ENCODE measurements around the gene GCLM.

Gene GCLM

DNA sequence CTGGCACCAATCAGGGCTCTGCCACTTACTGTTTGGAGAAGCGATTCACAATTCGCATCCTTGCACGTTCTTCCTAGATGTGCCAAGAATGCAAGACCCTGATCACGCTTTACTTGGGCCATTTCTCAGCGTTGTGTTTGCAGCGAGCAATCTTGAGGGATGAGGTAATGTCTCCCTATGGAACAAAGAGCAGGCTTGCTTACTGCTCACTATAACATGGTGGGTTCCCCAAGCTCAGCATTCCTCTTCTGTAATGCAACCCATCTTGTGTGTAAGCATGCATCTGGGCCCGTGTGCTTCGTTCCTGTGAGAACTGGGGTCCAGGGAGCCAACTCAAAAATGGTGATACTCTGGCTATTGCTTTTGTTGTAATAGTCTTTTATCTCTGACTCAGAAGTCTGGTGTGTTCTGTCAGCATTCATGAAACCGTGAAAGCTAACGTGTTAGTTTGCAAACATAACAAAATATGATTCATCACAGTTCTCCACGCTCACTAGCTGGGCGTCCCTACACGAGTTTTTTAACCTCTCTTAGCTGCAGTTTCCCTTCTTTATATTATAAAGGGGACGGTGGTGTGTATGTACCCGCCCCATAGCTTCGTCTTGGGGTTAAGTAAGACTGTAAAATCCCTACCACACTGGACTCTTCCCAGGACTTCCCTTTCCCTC is 63.6 kb downstream of the GCLM start:
- DNase-seq, result peak; percentile 17

DNA sequence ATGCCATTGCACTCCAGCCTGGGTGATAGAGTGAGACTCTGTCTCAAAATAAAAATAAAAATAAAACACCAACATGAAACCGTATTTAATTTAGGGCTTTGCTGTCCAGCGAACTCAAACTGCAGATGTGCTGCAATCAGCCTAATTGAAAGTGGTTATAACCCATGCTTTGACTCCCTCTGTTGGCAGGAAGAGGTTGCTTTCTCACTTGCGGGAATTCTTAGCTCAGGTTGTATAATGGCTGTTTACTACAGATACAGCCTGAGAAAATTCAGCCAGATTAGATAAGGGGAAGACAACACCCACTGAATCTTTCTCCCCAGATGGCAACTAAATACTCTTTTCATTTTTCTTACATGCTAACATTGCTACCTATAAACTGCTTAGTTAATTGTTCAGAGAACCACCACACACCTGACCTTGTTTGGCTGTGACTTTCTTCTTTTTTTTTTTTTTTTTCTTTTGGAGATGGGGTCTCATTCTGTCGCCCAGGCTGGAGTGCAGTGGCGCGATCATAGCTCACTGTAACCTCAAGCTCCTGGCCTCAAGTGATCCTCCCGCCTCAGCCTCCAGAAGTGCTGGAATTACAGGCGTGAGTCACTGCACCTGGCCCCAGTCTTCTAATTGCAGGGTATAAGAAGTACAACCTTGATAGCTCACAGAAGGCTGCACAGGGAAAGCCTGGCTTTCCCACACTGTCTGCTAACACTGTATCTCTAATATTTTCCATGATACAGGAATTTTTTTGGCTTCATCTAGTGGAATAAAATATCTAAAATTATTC is 64.8 kb downstream of the GCLM start:
- peak; percentile 48 for DNase-seq

DNA sequence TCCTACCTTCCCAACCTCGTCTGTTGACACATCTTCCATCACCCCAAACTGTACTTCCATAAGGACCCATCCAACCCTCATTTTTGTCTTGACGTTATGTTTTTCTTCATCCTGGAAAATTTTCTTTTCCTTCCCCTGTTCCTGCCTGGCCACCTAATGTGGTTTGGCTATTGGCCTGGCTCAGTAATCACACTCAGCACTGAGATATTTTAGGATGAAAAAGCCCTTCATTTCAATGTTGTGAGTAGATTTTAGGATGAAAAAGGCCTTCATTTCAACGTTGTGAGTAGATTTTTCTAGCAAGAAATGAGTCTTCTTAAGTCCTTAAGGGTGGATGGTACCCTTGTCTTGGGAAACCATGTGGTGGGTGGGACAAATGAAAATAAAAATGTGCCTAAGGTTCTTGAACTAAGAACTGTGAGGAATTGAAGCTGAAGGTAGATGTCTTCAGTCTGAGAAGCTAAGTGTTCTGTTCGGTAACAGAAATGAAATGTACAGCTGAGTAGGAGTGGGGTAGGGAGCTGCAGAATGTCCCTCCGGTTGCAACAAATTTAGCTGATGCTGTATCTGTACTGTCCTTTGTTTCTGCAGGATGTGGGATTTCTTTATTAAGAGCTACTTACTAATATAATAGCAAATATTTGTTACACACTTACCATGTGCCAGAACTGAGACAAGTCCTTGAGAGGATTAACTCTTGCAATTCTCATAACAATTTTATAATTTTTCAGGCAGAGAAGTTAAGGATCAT is 66.3 kb downstream of the GCLM start:
- DNase-seq, result no peak

DNA sequence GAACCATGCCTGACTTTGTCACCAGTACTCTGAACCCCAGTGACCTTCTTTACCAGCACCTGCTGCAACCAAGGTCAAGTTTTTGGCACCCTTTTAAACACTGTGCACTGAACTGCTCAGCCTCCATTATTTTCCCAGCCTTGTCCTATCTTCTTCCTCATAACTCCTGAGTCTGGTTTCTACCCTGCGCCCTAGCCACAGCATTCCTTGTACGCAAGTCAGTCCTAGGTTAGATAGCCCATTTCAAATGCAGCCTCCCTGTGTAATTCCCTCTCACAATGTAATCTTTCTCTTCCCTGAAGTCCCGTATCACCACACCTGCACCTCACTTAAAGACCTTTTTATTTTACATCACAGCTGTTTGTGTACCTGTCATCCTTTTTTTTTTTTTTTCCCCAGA is 67.5 kb downstream of the GCLM start:
- DNase-seq, result no peak

DNA sequence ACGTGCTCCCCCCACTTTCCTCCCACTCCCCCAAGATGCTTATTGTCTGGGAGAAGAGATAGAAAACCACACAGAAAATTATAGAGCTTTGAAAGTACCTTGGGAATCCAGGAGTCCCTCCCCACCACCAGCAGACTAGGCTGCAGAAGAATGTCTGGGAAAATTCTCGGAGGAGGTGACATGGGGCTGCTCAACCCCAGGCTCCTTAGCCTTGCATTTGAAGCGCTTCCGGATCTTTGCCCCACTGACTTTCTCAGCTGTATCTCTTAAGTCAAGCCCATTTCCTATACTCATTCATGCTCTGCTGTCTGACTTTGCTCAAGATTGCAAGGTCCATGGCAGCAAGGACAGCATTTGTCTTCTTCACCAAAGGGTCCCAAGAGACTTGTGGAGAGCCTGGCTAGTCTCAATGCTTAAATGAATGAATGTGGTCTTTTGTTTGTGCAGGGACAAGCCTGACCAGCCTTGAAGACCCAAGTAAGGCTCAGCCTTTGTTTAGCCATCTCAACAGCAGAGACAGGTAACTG is 68.2 kb downstream of the GCLM start:
- no peak for DNase-seq

DNA sequence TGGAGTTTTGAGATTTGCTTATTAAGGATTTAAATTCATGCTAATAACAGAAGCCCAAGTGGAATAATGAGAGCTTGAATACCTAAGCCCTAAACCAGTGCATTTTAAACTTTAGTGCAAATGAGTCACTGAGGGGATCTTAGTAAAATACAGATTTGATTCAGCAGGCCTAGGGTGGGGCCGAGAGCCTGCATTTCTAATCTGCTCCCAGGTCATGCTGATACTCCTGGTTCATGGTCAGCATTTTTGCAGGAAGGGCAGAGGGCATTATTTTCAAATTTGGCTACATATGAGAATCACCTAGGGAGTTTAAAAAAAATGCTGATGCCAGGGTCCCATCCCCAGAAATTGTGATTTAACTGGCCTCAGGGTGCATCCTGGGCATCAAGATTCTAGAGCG is 69.5 kb downstream of the GCLM start:
- no peak for DNase-seq

DNA sequence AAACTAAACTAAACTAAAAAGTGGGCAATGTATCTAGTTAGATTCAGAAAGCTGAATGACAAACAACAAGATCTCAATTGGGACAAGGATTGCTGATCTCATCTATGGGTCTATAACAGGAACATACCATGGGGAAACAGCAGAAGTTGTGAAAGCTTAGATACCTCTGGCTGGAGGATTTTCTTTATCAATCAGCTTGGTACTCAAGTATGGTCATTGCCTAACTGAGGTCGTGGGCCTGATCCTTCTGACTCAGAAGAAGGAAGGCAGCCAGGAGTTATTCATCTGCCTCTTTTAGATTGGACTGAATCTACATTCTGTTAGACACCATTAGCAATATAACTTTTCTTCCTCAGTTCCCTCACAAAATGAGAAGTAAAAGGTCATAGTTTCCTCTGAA is 69.9 kb downstream of the GCLM start:
- DNase-seq, result no peak

DNA sequence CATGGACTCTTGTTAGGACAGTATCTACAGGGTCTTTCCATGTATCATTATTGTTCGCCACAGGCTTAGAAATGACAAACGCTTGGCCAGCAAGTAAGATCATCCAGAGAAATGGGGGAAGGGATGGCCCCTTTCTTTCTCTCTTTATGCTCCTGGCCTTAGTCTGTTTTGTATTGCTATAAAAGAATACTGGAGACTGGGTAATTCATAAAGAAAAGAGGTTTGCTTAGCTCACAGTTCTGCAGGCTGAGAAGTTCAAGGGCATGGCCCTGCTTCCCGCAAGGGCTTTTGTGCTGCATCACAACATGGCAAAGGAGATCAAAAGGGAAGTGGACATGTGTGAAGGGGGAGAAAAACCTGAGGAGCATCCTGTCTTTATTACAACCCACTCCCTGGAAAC is 71.3 kb downstream of the GCLM start:
- DNase-seq, result no peak
